Psoas muscle (tissue), 8 donors: ENCODE results near the gene OR10A4. TPM values are rescaled to one million over a fixed set of nuclear protein-coding genes. Genes with fewer than 3 reads are reported as not detected.

Experiments
- ATAC-seq, 4 donors: fragments of 200-7000 bp; cut with Tn5 transposase; one replicate each; pipeline ENCODE4 v1.9.1; 2020; ENCODE audit warnings: moderate library complexity in 3 of 4, mild to moderate bottlenecking in 2 of 4
- DNase-seq, 2 donors: peaks; one replicate each; pipeline ENCODE4 v3.0.0-alpha.2; 2020
- H3K27ac ChIP-seq: fragments of 200-600 bp; one replicate; pipeline ENCODE4 v1.8.0; 2022
- H3K27me3 ChIP-seq, 3 donors: fragments of 200-600 bp in 1 of 3; one replicate each; pipeline versions ENCODE4 v1.6.1 to v1.8.0; 2013 to 2022; ENCODE audit warnings: low read length in 2 of 3, mild to moderate bottlenecking in 2 of 3, moderate library complexity in 1 of 3; ENCODE audit not compliant: insufficient read depth in 3 of 3
- H3K36me3 ChIP-seq, 2 donors: fragments of 200-600 bp in 1 of 2; one replicate each; pipeline versions ENCODE4 v1.6.1 to v1.8.0; 2013 to 2022; ENCODE audit warnings: low read depth in 1 of 2, mild to moderate bottlenecking in 1 of 2, moderate library complexity in 1 of 2; ENCODE audit not compliant: insufficient read depth in 1 of 2
- H3K4me1 ChIP-seq: fragments of 200-600 bp; one replicate; pipeline ENCODE4 v1.8.0; 2022
- H3K4me3 ChIP-seq: fragments of 200-600 bp; one replicate; pipeline ENCODE4 v1.8.0; 2022; ENCODE audit warnings: mild to moderate bottlenecking
- H3K9me3 ChIP-seq: fragments of 200-600 bp; one replicate; pipeline ENCODE4 v1.8.0; 2022
- WGBS, 3 donors: extraction: QIAGEN DNeasy Blood & Tissue Kit; methylation state at CpG; one replicate each; pipeline versions ENCODE4 v1.1.6 to v1.1.7; 2013; 5-methylcytosine and 5-hydroxymethylcytosine counted together
- intact Hi-C, 2 donors: fragments of 100-400 bp; cut with DNase I; formaldehyde crosslinking; loops; one replicate each; pipeline versions ENCODE4 v1.11.0 to v1.14.2; 2022
- polyA plus RNA-seq, 3 donors: library from polyadenylated mRNA; stranded (reverse); fragments of 200-250 nt; gene quantifications; one replicate each; pipeline ENCODE4 v1.2.3, GENCODE V29; 2013
- total RNA-seq, 4 donors: library from RNA; stranded (reverse); fragmentation: NEBNext Ultra II Directional in 2 of 4; extraction: Animal tissue kit (Norgen Biotek cat#: 25700) in 2 of 4; gene quantifications; one replicate each; pipeline versions ENCODE4 v1.2.1 to v1.2.4, GENCODE V29; 2021 to 2023
- TF ChIP-seq, protein P1 (sequence below): fragments of 200-600 bp; IDR thresholded peaks from one replicate; pipeline ENCODE4 v1.8.0; 2022; ENCODE audit warnings: antibody characterized with exemption
- donor health status: healthy with polysubstance abuse.
- donor health status: DM: no; HTN: no; CAD: no; lungs with moderate emphysema.
- donor health status: Bipolar disorder and iron deficiency.
- donor health status: healthy.
- donor health status: DM: yes; HTN: yes; CAD: no.
- donor health status: DM: no; HTN: no; CAD: no.
- donor health status: DM: no; HTN: no; CAD: no.
- donor health status: DM: yes; HTN: yes; CAD: no.

Gene OR10A4
- total and polyA plus RNA-seq, 7 donors: not detected

- no peak for DNase-seq
- no peak for ATAC-seq
- no peaks in the 10 kb centered on the region for H3K36me3 ChIP-seq
- no peaks in the 10 kb centered on the region for H3K27me3 ChIP-seq
- H3K4me3 ChIP-seq: no peak overlapping the region
- intact Hi-C loops: no loop called here
- WGBS, 3 donors: 38 to 55% (median 44%) methylated on average over 1 of the region's 1 CpG
- TF ChIP-seq, protein P1, sequence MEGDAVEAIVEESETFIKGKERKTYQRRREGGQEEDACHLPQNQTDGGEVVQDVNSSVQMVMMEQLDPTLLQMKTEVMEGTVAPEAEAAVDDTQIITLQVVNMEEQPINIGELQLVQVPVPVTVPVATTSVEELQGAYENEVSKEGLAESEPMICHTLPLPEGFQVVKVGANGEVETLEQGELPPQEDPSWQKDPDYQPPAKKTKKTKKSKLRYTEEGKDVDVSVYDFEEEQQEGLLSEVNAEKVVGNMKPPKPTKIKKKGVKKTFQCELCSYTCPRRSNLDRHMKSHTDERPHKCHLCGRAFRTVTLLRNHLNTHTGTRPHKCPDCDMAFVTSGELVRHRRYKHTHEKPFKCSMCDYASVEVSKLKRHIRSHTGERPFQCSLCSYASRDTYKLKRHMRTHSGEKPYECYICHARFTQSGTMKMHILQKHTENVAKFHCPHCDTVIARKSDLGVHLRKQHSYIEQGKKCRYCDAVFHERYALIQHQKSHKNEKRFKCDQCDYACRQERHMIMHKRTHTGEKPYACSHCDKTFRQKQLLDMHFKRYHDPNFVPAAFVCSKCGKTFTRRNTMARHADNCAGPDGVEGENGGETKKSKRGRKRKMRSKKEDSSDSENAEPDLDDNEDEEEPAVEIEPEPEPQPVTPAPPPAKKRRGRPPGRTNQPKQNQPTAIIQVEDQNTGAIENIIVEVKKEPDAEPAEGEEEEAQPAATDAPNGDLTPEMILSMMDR: no peak
- no peaks in the 10 kb centered on the region for H3K9me3 ChIP-seq
- no peak overlapping the region for H3K27ac ChIP-seq
- no peaks in the 10 kb centered on the region for H3K4me1 ChIP-seq
Measured at GRCh38 chr11:6855971-6856541, 20.4 kb upstream of the OR10A4 start.

DNA sequence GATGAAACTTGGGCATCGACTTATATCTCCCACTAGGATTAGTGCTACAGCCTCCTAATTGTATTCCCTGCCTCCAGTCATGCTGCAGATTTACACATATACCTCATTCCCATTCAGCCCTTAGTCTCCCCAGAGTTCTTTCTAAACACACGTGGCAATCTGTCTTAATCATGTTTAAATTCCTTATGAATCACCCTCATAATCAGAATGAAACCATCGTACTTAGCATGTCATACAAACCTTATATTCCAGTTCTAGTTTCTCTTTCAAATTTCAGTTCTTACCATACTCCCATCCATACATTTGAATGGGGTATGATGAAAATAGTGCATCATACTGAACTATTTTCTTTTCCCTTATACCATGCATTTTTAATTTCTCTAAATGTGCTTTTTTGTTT, 19.6 kb upstream of the OR10A4 start:
- TF ChIP-seq, protein P1: no peak
- Histone ChIP-seq H3K4me1 (no peaks in the 10 kb centered on the region), H3K27ac (no peak overlapping the region), H3K9me3 (no peaks in the 10 kb centered on the region), H3K27me3 (no peaks in the 10 kb centered on the region), H3K36me3 (no peaks in the 10 kb centered on the region), H3K4me3 (no peak overlapping the region)
- ATAC-seq (no peak), DNase-seq (no peak)
- 35 to 60% (median 55%) methylated on average over 3 of the region's 3 CpGs for WGBS, 3 donors
- intact Hi-C loops: no loop called here

GRCh38 chr11:6862961-6863360, 13.5 kb upstream of the OR10A4 start, which contains the start of gene OR10A2:
TSS of gene OR10A2 (plus strand) at chr11:6863057. CDS start at chr11:6869755, 6,698 bp downstream.
- WGBS, 3 donors: 8 to 23% (median 17%) methylated on average over 1 of the region's 1 CpG
- no peak for ATAC-seq
- TF ChIP-seq, protein P1: no peak

GRCh38 chr11:6864438-6864837, 12.0 kb upstream of the OR10A4 start:
- 63 to 90% (median 88%) methylated on average over 1 of the region's 1 CpG for WGBS, 3 donors
- H3K27me3 ChIP-seq: no peaks in the 10 kb centered on the region
- H3K9me3 ChIP-seq: no peaks in the 10 kb centered on the region
- no peaks in the 10 kb centered on the region for H3K36me3 ChIP-seq
- ATAC-seq: no peak
- TF ChIP-seq, protein P1: no peak
- no peaks in the 10 kb centered on the region for H3K4me1 ChIP-seq
- no peak overlapping the region for H3K27ac ChIP-seq
- DNase-seq: no peak
- intact Hi-C loops: no loop called here
- H3K4me3 ChIP-seq: no peak overlapping the region

More at GRCh38 chr11:6862961-6863360, 13.5 kb upstream of the OR10A4 start, which contains the start of gene OR10A2:
- no peak for DNase-seq
- Histone ChIP-seq H3K27ac (no peak within 1 kb of the TSS), H3K36me3 (no peaks in the 10 kb centered on the region), H3K9me3 (no peaks in the 10 kb centered on the region), H3K4me3 (no peak within 1 kb of the TSS), H3K4me1 (no peaks in the 10 kb centered on the region), H3K27me3 (no peaks in the 10 kb centered on the region)
- intact Hi-C loops: no loop called here

DNA sequence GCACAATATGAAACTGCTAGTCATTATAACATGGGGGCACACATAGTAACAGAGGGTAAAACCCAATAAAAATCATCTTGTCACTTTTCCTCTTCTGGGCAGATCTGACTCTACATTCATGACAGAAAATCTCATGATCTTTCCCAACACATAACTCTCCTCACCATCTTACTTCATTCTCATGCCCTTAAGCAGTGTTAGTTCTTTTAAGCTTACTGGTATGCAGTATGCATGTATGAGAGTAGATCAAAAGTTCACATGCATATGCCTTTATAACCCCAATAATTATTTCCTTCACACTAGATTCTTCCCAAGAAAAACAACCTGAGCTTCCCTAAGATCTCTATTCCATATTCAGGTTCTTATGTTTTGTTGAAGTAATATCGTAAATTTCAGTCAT, 5.1 kb upstream of the OR10A4 start:
- TF ChIP-seq, protein P1: no peak
- Histone ChIP-seq H3K9me3 (no peaks in the 10 kb centered on the region), H3K36me3 (no peaks in the 10 kb centered on the region), H3K4me3 (no peak overlapping the region), H3K27ac (no peak overlapping the region), H3K4me1 (no peaks in the 10 kb centered on the region), H3K27me3 (no peaks in the 10 kb centered on the region)
- DNase-seq: no peak
- ATAC-seq: no peak
- intact Hi-C loops: no loop called here
- 79 to 90% (median 84%) methylated on average over 1 of the region's 1 CpG for WGBS, 3 donors
